Fibroblast of lung (primary cell): ENCODE measurements around the gene OR52H1. TPM values are rescaled to one million over a fixed set of nuclear protein-coding genes. Genes with fewer than 3 reads are reported as not detected.

Experiments
- DNase-seq, 2 donors: peaks; one replicate each; pipeline versions ENCODE4 v3.0.0 to v3.0.0-alpha.2; 2010; ENCODE audit warnings: low read depth in 2 of 2
- H2AFZ ChIP-seq: 2 replicates; pipeline ENCODE4 v1.5.1; 2012; ENCODE audit warnings: low read length, control low read depth, inconsistent platforms
- H3K27ac ChIP-seq: 2 replicates; pipeline ENCODE4 v1.5.1; 2011; ENCODE audit warnings: low read length, control low read depth; ENCODE audit not compliant: insufficient read depth
- H3K27me3 ChIP-seq: 2 replicates; pipeline ENCODE4 v1.5.1; 2011; ENCODE audit warnings: mild to moderate bottlenecking, low read length; ENCODE audit not compliant: control insufficient read depth, insufficient read depth
- H3K36me3 ChIP-seq: 2 replicates; pipeline ENCODE4 v1.5.1; 2011; ENCODE audit warnings: low read length; ENCODE audit not compliant: control insufficient read depth, insufficient read depth
- H3K4me1 ChIP-seq: 2 replicates; pipeline ENCODE4 v1.5.1; 2011; ENCODE audit warnings: low read length; ENCODE audit not compliant: control insufficient read depth, insufficient read depth; ENCODE audit errors: extremely low read depth
- H3K4me2 ChIP-seq: 2 replicates; pipeline ENCODE4 v1.5.1; 2011; ENCODE audit warnings: low read length, control low read depth; ENCODE audit not compliant: insufficient read depth; ENCODE audit errors: extremely low read depth
- H3K4me3 ChIP-seq, 4 experiments: fragments of 200-600 bp in 1 of 4; sonication (generic) in 1 of 4; replicated peaks in 1 of 4; 2 replicates each; pipeline ENCODE4 v1.5.1; 2011 to 2016; ENCODE audit warnings: low read length in 4 of 4, low read depth in 3 of 4, mild to moderate bottlenecking in 3 of 4, control low read depth in 2 of 4, inconsistent platforms in 1 of 4, mixed read lengths in 1 of 4; ENCODE audit not compliant: insufficient read depth in 1 of 4; ENCODE audit errors: control extremely low read depth in 1 of 4
- H3K79me2 ChIP-seq: 2 replicates; pipeline ENCODE4 v1.5.1; 2012; ENCODE audit warnings: mild to moderate bottlenecking, low read length, inconsistent platforms; ENCODE audit not compliant: control insufficient read depth, insufficient read depth
- H3K9ac ChIP-seq: 2 replicates; pipeline ENCODE4 v1.5.1; 2011; ENCODE audit warnings: mild to moderate bottlenecking, low read length, control low read depth; ENCODE audit not compliant: insufficient read depth
- H3K9me3 ChIP-seq: 2 replicates; pipeline ENCODE4 v1.5.1; 2012; ENCODE audit warnings: low read depth, low read length; ENCODE audit not compliant: control insufficient read depth, insufficient read depth
- H4K20me1 ChIP-seq: 2 replicates; pipeline ENCODE4 v1.5.1; 2011; ENCODE audit warnings: low read length; ENCODE audit not compliant: control insufficient read depth, insufficient read depth; ENCODE audit errors: extremely low read depth
- CTCF ChIP-seq, 2 donors: IDR thresholded peaks in 1 of 2; conservative IDR thresholded peaks in 1 of 2; 1 replicate in 1 of 2; 2 replicates in 1 of 2; pipeline ENCODE4 v1.5.1; 2011 to 2012; ENCODE audit warnings: low read length in 2 of 2, control low read depth in 1 of 2, inconsistent platforms in 1 of 2, low read depth in 1 of 2, mild to moderate bottlenecking in 1 of 2
- EZH2 ChIP-seq: IDR thresholded peaks from 2 replicates; pipeline ENCODE4 v1.5.1; 2012; ENCODE audit warnings: low read length, control low read depth, mild to moderate bottlenecking; ENCODE audit errors: missing control alignments
- polyA plus RNA-seq, 2 donors: library from polyadenylated mRNA; depleted of rRNA in 1 of 2; stranded (reverse) in 1 of 2; unstranded in 1 of 2; fragments of >200 nt; gene quantifications; 2 replicates each; pipeline ENCODE4 v1.2.1, GENCODE V29; 2011 to 2012; ENCODE audit warnings: missing spikeins in 1 of 2
- total RNA-seq: library from RNA; depleted of rRNA; stranded (reverse); fragments of >200 nt; gene quantifications from 2 replicates; pipeline ENCODE4 v1.2.1, GENCODE V29; 2014

The OR52H1 gene
- total and polyA plus RNA-seq, 2 donors (not counting 1 experiment from before 2014, with no cell fraction given), result 0.50 TPM; not detected in 1

DNA sequence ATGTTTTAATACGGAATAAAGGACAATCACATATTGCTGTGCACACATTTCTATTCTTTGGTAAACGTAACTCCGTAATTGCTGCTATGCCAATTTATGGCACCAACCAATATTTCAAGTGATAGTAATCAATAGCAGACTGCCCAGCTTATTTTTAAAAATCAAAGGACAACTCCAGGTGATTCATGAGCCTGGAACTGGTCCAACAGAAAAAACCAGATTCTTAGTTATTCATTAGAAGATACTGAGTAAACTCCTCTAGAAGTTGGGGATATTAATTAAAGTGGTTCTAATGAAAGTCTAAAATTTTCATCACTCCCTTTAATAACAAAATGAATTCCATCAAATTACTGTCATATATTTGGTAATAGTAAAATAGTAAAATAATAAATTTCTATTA, 9.4 kb upstream of the OR52H1 start:
- Histone ChIP-seq H2AFZ (no peak overlapping the region), H3K27me3 (no peaks in the 10 kb centered on the region), H3K27ac (no peak overlapping the region), H3K4me3 (no peak overlapping the region), H3K36me3 (no peaks in the 10 kb centered on the region), H4K20me1 (no peaks in the 10 kb centered on the region), H3K4me1 (no peaks in the 10 kb centered on the region), H3K79me2 (no peaks in the 10 kb centered on the region), H3K4me2 (no peak overlapping the region), H3K9ac (no peak overlapping the region), H3K9me3 (no peaks in the 10 kb centered on the region)
- TF ChIP-seq EZH2 (no peak), CTCF (conservative IDR thresholded peaks at IDR 0.05 in 1 of 2, IDR thresholded peaks at IDR 0.05 in 1 of 2; ENCODE audit: low read depth in 1 of 2, low read length in 2 of 2) (no peak)
- DNase-seq, result no peak

GRCh38 chr11:5556596-5557188, 8.4 kb upstream of the OR52H1 start:
- H2AFZ ChIP-seq, result no peak overlapping the region
- H3K36me3 ChIP-seq, result no peaks in the 10 kb centered on the region
- no peak for TF ChIP-seq EZH2
- TF ChIP-seq CTCF (conservative IDR thresholded peaks at IDR 0.05 in 1 of 2, IDR thresholded peaks at IDR 0.05 in 1 of 2; ENCODE audit: low read depth in 1 of 2, low read length in 2 of 2), result no peak
- no peak overlapping the region for H3K4me2 ChIP-seq
- no peak for DNase-seq
- H3K4me1 ChIP-seq, result no peaks in the 10 kb centered on the region
- H3K4me3 ChIP-seq, result no peak overlapping the region
- H3K27ac ChIP-seq, result no peak overlapping the region
- H3K27me3 ChIP-seq, result no peaks in the 10 kb centered on the region
- H3K79me2 ChIP-seq, result no peaks in the 10 kb centered on the region
- H3K9ac ChIP-seq, result no peak overlapping the region
- H4K20me1 ChIP-seq, result no peaks in the 10 kb centered on the region
- H3K9me3 ChIP-seq, result no peaks in the 10 kb centered on the region

DNA sequence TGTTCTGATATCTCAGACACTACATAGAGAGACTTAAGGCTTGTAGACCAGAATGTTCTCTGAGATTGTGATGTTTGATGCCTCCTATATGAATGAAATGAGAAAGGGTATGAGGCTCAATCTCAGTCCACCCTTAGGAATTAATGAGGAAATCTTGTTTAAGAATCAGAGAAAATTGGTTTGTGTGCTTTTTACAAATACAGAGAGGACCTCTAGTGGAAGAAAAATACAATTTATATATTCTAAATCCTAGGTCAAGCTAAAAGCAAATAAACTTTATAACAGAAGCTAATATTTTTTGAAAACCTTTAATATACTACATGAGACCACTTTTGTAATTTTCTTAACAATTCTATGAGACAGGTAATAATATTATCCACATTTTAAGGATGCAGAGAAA, 5.0 kb upstream of the OR52H1 start:
- no peak for DNase-seq
- Histone ChIP-seq H2AFZ (no peak overlapping the region), H3K4me1 (no peaks in the 10 kb centered on the region), H3K27ac (no peak overlapping the region), H3K27me3 (no peaks in the 10 kb centered on the region), H3K9me3 (no peaks in the 10 kb centered on the region), H3K9ac (no peak overlapping the region), H3K79me2 (no peaks in the 10 kb centered on the region), H4K20me1 (no peaks in the 10 kb centered on the region), H3K4me3 (no peak overlapping the region), H3K4me2 (no peak overlapping the region), H3K36me3 (no peaks in the 10 kb centered on the region)
- TF ChIP-seq CTCF (conservative IDR thresholded peaks at IDR 0.05 in 1 of 2, IDR thresholded peaks at IDR 0.05 in 1 of 2; ENCODE audit: low read depth in 1 of 2, low read length in 2 of 2), result no peak
- no peak for TF ChIP-seq EZH2
